ENCODE measurements around the gene LDB3. TPM values are rescaled to one million over a fixed set of nuclear protein-coding genes. Genes with fewer than 3 reads are reported as not detected.

LDB3 gene
- polyA plus RNA-seq, 1 donor (not counting 4 experiments of a cell fraction or from before 2014, with no cell fraction given) = 0.01 TPM

GRCh38 chr10:86677374-86677773, 9.1 kb downstream of the LDB3 start:
- no peaks in the 10 kb centered on the region for H3K4me1 ChIP-seq (ENCODE audit: control insufficient read depth, extremely low read depth, insufficient read depth, low read length)

GRCh38 chr10:86678999-86679792, 10.9 kb downstream of the LDB3 start:
- no peaks in the 10 kb centered on the region for H3K79me2 ChIP-seq (ENCODE audit: control insufficient read depth, insufficient read depth, low read length)
- no peak for TF ChIP-seq EZH2 (IDR thresholded peaks at IDR 0.05; ENCODE audit: low read length)
- TF ChIP-seq CTCF (optimal IDR thresholded peaks at IDR 0.05 in 1 of 3, IDR thresholded peaks at IDR 0.05 in 1 of 3, conservative IDR thresholded peaks at IDR 0.05 in 1 of 3; ENCODE audit: extremely low read depth in 1 of 3, insufficient read depth in 2 of 3, low read length in 3 of 3) = no peak
- FAIRE-seq (no peak), DNase-seq (ENCODE audit: low read depth, low spot score) (no peak)
- no peak overlapping the region for H3K27ac ChIP-seq (ENCODE audit: control insufficient read depth, insufficient read depth, low read length)
- H3K36me3 ChIP-seq (ENCODE audit: control insufficient read depth in 2 of 2, extremely low read depth in 1 of 2, insufficient read depth in 2 of 2, low read length in 2 of 2) = no peaks in the 10 kb centered on the region
- H3K4me2 ChIP-seq (ENCODE audit: control insufficient read depth, extremely low read depth, insufficient read depth, low read depth, low read length) = no peak overlapping the region
- H3K27me3 ChIP-seq (ENCODE audit: control insufficient read depth, extremely low read depth, insufficient read depth, low read length) = peaks cover 19% of the 10 kb centered on the region
- no peak overlapping the region for H2AFZ ChIP-seq (ENCODE audit: control insufficient read depth, low read length)
- H3K9ac ChIP-seq (ENCODE audit: control insufficient read depth, extremely low read depth, insufficient read depth, low read length) = no peak overlapping the region
- H3K9me1 ChIP-seq (ENCODE audit: control insufficient read depth, extremely low read depth, insufficient read depth, low read length) = no peaks in the 10 kb centered on the region
- H3K4me3 ChIP-seq (ENCODE audit: control insufficient read depth in 2 of 3, extremely low read depth in 1 of 3, insufficient read depth in 2 of 3, low read depth in 1 of 3, low read length in 3 of 3) = no peak overlapping the region
- dilution Hi-C loops (cut with MboI; ENCODE audit: extremely low pct_ligation_motif_present, low sequenced_read_pairs) = no loop called here
- H3K9me3 ChIP-seq (ENCODE audit: control insufficient read depth, low read depth, low read length) = no peaks in the 10 kb centered on the region
- H3K4me1 ChIP-seq (ENCODE audit: control insufficient read depth, extremely low read depth, insufficient read depth, low read length) = no peaks in the 10 kb centered on the region
- H4K20me1 ChIP-seq (ENCODE audit: control insufficient read depth, extremely low read depth, insufficient read depth, low read length) = no peaks in the 10 kb centered on the region

More at GRCh38 chr10:86677374-86677773, 9.1 kb downstream of the LDB3 start:
- no peak overlapping the region for H2AFZ ChIP-seq (ENCODE audit: control insufficient read depth, low read length)
- H4K20me1 ChIP-seq (ENCODE audit: control insufficient read depth, extremely low read depth, insufficient read depth, low read length) = no peaks in the 10 kb centered on the region
- H3K27me3 ChIP-seq (ENCODE audit: control insufficient read depth, extremely low read depth, insufficient read depth, low read length) = peaks cover 12% of the 10 kb centered on the region
- DNase-seq (ENCODE audit: low read depth, low spot score) (no peak), FAIRE-seq (no peak)
- no peak overlapping the region for H3K4me3 ChIP-seq (ENCODE audit: control insufficient read depth in 2 of 3, extremely low read depth in 1 of 3, insufficient read depth in 2 of 3, low read depth in 1 of 3, low read length in 3 of 3)
- TF ChIP-seq EZH2 (IDR thresholded peaks at IDR 0.05; ENCODE audit: low read length) (no peak), CTCF (optimal IDR thresholded peaks at IDR 0.05 in 1 of 3, IDR thresholded peaks at IDR 0.05 in 1 of 3, conservative IDR thresholded peaks at IDR 0.05 in 1 of 3; ENCODE audit: extremely low read depth in 1 of 3, insufficient read depth in 2 of 3, low read length in 3 of 3) (no peak)
- H3K4me2 ChIP-seq (ENCODE audit: control insufficient read depth, extremely low read depth, insufficient read depth, low read depth, low read length) = no peak overlapping the region
- no peaks in the 10 kb centered on the region for H3K36me3 ChIP-seq (ENCODE audit: control insufficient read depth in 2 of 2, extremely low read depth in 1 of 2, insufficient read depth in 2 of 2, low read length in 2 of 2)
- no peaks in the 10 kb centered on the region for H3K9me1 ChIP-seq (ENCODE audit: control insufficient read depth, extremely low read depth, insufficient read depth, low read length)
- H3K9me3 ChIP-seq (ENCODE audit: control insufficient read depth, low read depth, low read length) = no peaks in the 10 kb centered on the region
- H3K27ac ChIP-seq (ENCODE audit: control insufficient read depth, insufficient read depth, low read length) = no peak overlapping the region
- H3K79me2 ChIP-seq (ENCODE audit: control insufficient read depth, insufficient read depth, low read length) = no peaks in the 10 kb centered on the region
- dilution Hi-C loops (cut with MboI; ENCODE audit: extremely low pct_ligation_motif_present, low sequenced_read_pairs) = no loop called here
- H3K9ac ChIP-seq (ENCODE audit: control insufficient read depth, extremely low read depth, insufficient read depth, low read length) = no peak overlapping the region

Measured in keratinocyte (primary cell).